Right hindlimb (tissue), 1 donor: ENCODE measurements around the gene STK32A.
A peak's percentile ranks its signal among the peaks of the same experiment; 100 is the strongest.
"Not testable (repeated sequence)": the region's sequence is repeated elsewhere in the genome, so short reads cannot be mapped to it uniquely, and the experiment has no call there.

ENCODE experiments used
- DNase-seq: peaks from one replicate; pipeline ENCODE4 v3.0.0-alpha.2; 2018

Gene STK32A

DNA sequence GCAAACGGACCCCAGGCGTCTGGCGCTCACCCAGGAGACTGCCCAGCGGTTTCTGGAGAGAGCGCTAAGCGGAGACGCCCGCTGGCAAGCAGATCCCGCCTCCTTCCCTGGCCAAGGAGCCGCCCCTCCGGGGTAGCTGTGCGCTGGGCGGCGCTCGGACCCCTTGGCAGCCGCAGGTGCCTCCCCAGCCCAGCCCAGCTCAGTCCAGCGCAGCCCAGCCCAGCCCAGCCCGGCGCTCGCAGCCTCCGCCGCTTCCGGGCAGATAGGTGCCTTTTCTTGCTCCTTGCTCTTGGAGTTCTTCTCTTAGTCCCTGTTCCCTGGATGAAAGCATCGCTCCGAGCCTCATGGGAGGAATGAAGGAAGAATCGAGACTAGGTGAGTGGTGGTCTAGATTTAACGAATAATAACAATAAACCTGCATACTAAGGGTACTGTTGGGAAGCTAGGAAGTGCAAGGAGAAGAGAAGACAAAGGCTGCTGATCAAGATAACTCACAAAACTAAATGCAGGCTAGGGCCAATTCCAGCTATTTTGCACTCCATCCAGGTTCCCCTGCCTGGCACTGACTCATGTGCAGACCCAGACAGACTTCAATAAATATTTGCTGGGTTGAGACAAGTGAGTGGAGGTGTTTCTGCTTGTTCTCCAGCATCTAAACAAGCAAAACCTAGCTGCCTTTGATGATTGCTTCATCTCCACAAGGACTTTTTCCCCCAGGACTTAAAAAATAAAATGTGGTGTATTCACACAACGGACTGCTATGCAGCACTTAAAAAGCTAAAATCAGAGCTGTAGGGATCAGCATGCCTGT is at the start of gene STK32A:
STK32A (plus strand) TSS at position 202 of the 811 bp plus-strand sequence. CDS start 4,609 bp downstream, outside the sequence.
- peak; percentile 63 for DNase-seq

DNA sequence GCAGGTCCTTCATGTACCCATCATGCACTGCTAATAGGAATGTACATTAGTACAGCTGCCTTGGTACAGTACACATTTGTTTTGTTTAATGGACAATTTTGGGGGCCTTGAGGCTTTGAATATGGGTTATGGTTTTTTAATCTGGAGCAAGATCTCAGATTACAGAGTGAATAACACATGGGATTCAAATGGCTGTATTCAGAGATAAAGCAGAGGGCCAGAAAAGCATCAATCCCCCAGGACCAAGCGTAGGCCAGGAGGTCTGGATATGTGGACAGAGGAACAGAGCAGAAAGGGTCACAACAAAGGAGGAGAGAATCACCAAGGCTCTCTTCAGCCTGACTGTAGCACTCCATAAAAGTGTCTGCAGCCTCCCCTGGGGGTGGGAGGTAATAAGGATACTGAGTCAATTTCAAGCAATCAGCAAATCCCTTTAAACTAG is 47.7 kb upstream of the STK32A start:
- no peak for DNase-seq

- DNase-seq, result peak; percentile 41
Measured at GRCh38 chr5:147188200-147189108, 46.4 kb upstream of the STK32A start.

DNA sequence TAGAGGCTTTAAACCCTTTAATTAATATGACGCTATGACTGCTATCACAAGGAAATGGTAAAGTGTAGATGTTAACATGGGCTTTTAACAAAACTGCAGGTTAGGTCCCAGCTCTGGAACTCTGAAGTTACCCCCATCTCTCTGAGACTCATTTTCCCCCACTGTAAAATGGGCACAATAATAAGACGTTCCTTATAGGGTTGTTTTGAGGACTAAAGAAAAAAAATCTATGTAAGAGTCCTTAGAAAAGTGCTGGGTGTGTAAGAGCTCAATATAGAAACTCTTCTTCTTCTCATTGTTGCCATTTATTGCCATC is 45.8 kb upstream of the STK32A start:
- no peak for DNase-seq

GRCh38 chr5:147190331-147190730 is 44.5 kb upstream of the STK32A start:
- DNase-seq, result no peak

DNA sequence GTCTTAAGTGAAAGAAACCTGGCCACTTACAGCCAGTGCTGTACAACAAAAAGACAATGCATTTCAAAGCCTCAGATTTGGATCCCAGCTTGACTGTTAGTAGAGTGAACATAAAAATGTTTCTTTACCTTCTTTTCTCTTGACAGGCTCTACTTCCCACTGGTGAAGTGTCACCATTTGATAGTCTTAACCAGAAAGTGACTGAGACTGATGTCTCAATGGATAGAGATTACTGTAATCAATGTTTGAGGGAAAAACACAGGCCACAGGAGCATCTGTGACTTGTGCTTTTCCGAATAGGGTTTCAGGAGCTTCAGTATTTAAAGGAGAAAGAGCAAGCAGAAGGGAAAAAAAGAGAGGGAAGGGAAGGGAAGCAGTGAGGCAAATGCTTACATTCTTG is 41.7 kb upstream of the STK32A start:
- DNase-seq, result no peak

- DNase-seq, result no peak
Measured at GRCh38 chr5:147200004-147200403, 34.8 kb upstream of the STK32A start.

DNA sequence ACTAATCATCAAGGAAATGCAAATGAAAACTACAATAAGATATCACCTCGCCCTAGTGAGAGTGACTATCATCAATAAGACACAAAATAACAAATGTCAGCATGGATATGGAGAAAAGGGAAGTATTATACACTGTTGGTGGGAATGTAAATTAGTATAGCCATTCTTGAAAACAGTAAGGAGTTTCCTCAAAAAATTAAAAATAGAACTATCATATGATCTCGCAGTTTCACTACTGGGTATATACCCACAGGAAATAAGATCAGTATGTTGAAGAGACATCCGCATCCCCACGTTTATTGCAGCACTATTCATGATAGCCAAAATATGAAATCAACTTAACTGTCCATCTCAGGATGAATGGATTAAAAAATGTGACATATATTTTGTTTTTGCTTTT is 31.6 kb upstream of the STK32A start:
- DNase-seq, result no peak

- DNase-seq, result no peak
Measured at GRCh38 chr5:147204576-147204975, 30.2 kb upstream of the STK32A start.

DNA sequence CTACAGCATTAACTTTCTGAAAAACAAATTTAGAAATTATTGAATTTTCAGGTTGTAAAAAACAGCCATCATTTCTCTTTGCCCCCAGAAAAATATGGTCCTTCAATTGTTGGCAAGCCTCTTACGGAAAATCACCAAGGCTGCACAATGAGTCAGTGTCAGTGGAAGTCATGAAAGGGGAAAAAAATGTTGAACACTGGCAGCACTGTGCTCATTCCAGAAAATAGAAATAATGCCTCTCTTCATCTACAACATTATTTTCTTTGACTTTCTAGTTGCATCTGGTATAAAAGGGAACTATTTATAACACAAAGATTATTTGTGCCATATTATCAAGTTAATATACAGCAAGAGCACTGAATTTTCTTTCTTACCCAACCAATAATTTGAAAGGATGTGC is 26.7 kb upstream of the STK32A start:
- DNase-seq, result peak; percentile 37

- peak; percentile 27 for DNase-seq
Measured at GRCh38 chr5:147216552-147217154, 18.2 kb upstream of the STK32A start.

DNA sequence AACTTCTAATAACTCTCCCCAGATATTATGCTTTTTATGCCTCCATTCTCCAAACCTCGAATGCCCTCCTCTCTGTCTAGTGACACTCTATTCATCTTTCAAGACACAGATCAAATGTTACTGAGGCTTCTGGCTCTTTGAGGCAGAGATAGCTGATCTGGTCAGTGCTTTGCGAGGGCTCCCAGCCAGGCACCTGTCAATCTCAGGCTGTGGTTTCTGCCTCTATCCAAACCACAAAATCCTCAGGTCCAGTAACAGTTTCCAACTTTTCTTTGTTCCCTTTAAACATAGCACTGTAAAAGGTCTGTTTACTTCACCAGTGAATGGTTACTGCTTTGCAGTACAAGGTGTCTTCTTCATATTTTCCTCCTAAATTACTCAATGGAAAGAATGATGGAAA is 11.5 kb upstream of the STK32A start:
- no peak for DNase-seq

- peak; percentile 42 for DNase-seq
Measured at GRCh38 chr5:147223948-147224791, 10.7 kb upstream of the STK32A start.

DNA sequence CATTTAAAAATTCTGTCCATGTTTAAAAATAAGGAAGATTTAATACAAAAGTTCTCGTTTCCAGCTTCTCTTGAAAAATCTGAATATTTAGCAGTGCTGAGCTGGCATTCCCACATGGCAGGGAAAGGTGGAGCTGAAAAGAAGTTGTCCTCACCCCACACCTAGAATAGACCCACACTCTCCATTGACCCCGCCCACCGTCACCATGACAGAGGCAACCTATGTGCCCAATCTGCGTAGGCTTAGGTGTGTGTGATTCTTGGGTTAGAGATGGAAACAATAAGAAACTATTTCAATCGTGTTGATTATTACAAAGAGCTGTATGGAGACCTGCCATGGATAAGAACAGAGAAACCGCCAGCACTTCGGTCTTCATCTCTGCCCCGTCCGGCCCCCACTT is 8.9 kb upstream of the STK32A start:
- no peak for DNase-seq

GRCh38 chr5:147226512-147226911 is 8.3 kb upstream of the STK32A start:
- no peak for DNase-seq

DNA sequence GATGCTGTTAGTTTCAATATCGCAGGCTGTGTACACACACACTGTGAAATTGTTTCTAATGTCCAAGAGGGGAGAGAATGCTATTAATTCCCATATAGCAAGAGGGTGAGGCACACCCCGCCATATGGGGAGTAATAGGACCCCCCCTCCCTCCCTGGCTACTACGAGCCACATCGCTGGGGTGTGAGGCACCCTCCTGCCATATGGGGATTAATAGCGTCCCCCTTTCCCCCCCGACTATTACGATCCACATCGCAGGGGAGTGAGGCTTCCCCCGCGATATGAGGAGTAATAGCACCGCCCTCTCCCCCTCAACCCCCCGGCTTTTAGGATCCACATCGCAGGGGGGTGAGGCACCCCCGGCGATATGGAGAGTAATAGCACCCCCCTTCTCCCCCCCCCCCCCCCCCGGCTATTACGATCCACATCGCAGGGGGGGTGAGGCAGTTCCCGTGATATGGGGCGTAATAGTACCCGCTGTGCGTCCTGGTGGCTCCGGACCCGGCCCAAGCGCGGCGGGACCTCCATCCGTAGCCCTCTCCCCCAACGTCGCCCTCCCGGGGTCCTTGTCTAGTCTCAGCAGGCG is 494 bp upstream of the STK32A start:
- no peak for DNase-seq

DNA sequence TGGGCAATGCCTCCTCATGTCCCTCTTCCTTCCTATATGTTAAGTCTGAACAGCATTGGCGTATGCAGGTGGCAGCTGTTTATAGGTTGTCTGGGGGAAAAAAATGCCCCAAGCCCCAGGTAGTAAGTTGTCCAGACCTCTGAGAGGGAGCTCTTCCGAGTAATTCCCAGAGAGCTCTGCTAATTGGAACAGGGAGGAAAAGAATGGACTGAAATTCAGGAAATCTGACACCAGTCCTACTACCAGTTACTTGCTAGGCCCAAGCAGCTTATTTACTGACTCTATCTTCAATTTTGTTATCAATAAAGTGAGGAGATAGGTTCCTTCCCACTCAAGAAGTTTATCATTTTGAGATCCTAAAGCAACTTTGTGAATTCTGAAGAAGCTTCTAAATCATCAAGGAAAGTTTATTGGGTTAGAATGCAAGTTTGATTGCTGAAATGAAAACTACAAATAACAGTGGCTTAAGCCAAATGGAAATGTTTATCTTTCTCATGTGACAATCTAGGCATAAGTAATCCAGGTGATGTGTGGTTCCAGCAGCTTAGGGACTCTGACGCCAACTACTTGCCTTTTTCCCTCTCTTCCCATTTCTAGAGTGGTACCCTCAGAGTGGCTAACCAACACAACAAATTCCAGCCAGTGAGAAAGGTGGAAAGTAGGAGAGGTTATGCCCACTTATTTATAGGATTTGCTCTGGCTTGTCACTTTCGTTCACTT is 5.6 kb downstream of the STK32A start:
- no peak for DNase-seq

GRCh38 chr5:147243238-147243637 is 8.4 kb downstream of the STK32A start:
- DNase-seq, result not testable (repeated sequence)

GRCh38 chr5:147245381-147246165 is 10.7 kb downstream of the STK32A start:
- DNase-seq, result no peak

DNA sequence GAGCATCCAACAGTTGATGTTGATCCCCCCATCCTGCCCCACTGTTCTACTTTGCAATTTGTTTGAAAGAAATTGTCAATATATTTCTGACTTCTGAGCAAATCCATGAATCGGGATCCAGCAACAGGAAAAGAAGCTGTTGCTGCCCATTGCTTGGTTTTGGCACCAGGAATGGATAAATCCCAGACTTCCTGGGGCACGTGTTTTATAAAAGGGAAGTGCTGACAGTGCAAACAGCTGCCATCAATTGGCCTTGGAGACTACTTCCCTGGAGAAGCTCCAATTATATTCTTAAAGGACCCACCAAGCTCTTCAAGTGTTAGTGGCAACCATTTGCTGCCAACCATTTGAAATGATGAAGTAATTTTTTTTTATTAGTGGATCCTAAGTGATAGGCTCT is 13.7 kb downstream of the STK32A start:
- DNase-seq, result peak; percentile 23

DNA sequence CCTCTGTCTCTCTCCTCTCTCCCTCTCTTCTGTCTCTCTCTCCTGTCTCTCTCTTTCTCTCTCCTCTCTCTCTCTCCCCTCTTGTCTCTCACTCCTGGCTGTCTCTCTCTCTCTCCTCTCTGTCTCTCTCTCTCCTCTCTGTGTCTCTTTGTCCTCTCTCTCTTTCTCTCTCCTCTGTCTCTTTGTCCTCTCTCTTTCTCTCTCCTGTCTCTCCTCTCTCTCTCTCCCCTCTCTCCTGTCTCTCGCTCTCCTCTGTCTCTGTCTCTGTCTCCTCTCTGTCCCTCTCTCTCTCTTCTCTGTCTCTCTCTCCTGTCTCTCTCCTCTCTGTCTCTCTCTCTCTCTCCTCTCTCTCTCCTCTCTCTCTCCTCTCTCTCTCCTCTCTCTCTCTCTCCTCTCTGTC is 25.0 kb downstream of the STK32A start:
- DNase-seq, result no peak
